SKM-1 (cell line): ENCODE results near the gene TLE1.
"Not testable (repeated sequence)": the region's sequence is repeated elsewhere in the genome, so short reads cannot be mapped to it uniquely, and the experiment has no call there.

ENCODE experiments used
- DNase-seq: peaks from one replicate; lab custom pipeline; 2025; ENCODE audit not compliant: unreplicated experiment; lab: John Stamatoyannopoulos, UW

Gene TLE1

DNA sequence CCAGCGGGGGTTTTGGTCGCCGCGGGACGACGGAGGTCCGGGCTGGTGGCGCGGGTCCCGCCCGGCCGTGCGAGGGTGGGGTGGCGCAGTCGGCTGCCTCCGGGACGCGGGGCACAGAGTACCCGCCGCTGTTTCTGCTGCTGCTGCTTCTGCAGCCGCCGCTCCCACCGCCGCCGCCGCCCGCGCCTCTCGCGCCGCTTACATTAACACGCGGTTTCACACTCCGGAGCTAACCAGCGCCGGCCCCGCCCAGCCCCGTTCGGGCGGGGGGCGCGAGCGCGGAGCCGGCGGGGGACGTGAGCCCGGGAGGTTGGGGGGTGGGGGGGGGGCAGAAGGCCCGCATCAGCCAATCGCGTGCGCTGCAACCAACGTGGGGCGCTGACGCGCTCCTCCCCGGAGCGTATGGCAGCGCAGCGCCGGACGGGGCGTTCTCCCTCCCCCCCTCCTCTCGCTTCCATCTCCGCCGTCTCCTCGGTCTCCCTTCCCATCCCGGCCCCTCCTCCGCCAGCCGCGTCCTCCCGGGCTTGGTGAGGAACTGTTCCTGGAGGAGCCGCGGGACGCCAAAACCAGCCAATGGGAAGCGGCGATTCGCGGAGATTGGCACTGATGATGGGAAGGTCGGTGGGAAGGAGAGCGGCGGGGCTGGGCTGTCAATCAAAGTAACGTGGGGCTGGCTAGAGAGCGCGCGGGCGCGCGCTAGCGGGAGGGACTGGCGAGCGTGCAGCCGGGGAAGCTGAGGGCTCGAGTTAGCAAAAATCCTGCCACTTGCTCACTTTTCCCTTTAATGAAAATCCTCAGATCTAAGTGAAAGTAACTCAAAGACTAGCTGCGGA lies at the start of gene TLE1:
Gene TLE1 (minus strand): TSS at position 205 of the 833 bp plus-strand sequence. CDS start 1,307 bp downstream, outside the sequence.
- no peak for DNase-seq

DNA sequence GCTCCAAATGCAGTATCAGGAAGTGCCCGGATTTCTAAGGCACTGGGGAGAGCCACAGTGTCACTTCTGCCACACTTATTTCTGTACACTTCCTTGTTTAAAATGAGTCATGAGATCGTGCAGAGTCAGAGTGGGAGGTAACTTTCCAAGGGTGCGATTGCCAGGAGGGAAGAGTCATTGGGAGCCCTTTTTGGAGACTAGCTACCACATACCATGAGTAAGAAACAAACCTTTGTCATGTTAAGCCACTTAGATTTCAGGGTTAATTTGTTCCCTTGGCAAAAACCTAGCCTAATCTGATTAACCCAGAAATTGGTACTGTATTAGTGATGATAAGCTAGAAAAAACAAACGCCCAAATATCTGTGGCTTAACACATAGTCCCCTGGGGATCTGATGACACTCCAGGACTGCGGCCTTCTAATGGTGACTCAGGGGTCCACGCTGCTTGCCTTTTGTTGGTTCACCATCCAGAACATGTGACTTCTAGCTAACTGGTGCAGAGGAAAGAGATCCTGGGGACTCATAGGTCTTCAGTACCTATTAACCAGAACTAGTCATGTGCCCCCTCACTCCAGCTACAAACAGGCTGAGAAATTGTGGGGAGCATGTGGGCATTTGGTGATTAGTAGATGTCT lies 48.6 kb upstream of the TLE1 start:
- DNase-seq: peak; percentile 0

DNA sequence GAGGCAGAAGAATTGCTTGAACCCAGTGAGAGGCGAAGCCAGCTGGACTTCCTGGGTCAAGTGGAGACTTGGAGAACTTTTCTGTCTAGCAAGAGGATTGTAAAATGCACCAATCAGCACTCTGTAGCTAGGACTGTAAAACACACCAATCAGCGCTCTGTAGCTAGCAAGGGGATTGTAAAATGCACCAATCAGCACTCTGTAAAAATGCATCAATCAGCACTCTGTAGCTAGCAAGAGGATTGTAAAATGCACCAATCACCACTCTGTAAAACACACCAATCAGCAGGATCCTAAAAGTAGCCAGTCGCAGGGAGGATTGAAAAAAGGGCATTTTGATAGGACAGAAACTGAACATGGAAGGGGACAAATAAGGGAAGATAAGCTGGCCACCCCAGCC lies 41.2 kb upstream of the TLE1 start:
- DNase-seq: not testable (repeated sequence)

DNA sequence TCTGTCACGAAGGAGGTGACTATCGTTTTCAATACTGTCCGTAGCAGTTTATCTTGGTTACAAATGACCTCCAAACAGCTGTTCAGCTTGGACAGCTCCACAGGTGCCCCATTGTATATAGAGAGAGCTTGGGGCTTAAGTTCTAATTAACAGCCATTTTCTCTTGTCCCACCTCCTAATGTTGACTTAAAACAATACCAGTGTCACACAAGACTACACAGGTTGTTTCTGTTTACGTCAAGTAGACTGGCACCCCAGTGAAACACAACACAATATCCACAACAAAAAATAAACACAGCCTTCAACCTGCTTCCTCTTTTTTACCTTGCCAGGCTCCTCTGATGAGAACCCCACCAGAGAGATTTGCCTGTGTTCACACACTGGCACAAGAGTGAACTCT lies 39.8 kb upstream of the TLE1 start:
- no peak for DNase-seq

DNA sequence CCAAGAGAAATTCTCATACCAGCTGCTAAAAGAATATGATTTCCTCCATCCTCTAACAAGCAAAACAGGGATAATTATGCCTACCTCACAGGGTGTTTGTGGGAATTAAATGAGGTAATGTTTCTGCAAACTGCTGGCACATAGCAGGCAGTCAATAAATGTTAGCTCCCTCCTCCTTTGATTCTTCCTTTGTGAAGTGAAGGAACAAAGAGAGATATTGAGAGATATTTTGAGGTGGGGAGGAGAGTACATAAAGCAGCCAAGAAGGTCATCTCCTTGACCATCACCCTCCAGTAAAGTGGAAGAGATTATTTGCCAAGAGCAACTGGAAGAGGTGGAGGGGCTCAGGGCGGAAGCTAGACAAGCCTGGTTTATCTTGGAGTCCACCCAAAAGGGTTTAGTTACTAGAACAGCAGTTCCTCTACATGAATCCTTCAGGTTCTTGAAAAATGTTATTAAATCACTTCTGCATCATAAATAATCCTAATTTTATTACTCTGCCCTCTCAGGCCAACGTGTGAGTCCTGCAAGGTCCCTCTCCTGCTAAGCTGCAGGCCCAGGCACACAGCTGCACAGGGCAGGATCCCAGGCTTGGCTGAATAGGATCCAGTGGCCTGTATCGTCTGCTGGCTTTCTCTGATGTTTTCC lies 35.0 kb upstream of the TLE1 start:
- no peak for DNase-seq

DNA sequence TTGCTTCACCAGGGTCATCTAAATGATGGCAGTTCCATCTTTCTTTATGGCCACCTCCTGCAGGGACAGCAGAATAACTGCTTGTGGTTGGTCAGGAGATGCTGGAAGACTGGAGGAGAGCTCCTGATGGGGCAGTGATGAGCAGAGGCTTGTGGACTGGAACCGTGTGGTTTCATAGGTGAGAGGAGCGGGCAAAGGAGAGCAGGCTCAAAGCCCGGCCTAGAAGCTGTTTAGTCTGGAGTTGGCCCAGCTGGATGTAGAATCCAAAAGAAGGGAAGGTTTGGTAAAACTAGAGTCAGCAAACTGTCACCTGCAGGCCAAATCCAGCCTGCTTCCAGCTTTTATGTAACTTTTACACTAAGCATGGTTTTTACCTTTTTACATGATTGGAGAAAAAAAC lies 32.9 kb upstream of the TLE1 start:
- no peak for DNase-seq

DNA sequence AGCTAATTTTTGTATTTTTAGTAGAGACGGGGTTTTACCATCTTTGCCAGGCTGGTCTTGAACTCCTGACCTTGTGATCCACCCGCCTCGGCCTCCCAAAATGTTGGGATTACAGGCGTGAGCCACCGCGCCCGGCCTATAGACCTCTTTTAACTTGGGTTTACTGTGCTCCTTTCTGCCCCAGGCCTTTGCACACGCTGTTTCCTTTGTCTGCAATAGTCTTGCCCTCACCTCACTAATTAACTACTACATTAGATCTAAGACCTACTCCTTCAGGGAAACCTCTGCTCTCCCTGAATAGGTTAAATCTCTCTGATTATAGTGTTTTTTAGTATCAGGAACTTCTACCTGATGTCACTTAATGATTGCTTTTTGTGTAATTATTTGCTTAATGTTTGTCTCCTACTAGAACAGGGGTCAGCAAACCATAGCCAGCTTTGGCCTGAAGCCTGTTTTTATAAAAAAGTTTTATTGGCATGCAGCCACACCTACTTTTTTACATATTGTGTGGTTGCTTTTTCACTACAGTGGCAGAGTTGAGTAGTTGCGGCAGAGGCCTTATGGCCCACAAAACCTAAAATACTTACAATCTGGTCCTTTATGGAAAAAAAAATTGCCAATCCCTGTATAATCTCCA lies 31.2 kb upstream of the TLE1 start:
- DNase-seq: no peak

DNA sequence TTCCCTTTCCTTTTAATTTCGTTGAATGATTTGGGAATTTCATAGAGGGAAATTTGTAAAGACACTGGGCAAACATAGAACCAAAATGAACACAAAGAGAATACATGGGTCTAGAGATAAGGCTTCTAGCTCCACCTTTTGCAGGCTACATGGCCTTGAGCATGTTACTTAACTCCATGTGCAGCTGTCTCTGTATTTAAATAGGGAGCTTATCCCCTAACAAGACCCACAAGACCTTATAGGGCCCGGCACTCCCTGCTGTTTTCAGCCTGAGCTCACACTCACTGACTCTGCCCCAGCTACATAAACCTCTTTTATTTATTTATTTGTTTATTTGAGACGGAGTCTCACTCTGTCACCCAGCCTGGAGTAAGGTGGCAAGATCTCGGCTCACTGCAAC lies 30.6 kb upstream of the TLE1 start:
- no peak for DNase-seq

DNA sequence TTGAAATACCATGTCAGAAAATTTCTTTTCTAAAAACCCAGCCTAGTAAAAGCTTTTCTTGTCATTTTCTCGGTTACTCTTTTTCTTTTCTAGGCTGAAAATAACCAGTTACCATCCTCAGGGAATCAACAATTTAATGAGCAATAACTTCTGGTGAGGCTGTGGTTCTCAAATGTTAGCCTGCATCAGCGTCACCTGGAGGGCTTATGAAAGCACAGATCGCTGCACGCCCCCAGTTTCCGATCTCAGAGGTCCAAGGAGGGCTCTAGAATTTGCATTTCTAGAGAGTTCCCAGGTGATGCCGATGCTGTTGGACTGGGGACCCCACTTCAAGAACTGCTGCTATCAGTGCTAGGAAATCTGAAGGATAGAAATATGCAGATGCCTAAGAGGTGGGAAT lies 28.9 kb upstream of the TLE1 start:
- no peak for DNase-seq

DNA sequence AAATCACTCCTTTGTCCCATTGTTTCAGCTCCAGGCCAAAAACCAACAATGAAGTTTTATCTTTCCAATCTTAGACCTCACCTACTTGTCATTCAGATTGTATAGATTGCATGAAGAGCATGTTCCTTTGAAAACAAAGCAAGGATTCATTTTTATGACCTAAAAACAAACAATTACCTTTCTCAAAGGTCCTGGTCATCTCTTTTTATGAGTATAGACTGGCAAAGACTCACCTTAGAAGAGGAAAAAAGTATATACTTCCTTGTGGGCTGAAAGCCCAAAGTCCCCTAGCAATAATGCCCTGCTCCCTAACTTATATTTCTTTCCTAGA lies 28.4 kb upstream of the TLE1 start:
- DNase-seq: no peak

DNA sequence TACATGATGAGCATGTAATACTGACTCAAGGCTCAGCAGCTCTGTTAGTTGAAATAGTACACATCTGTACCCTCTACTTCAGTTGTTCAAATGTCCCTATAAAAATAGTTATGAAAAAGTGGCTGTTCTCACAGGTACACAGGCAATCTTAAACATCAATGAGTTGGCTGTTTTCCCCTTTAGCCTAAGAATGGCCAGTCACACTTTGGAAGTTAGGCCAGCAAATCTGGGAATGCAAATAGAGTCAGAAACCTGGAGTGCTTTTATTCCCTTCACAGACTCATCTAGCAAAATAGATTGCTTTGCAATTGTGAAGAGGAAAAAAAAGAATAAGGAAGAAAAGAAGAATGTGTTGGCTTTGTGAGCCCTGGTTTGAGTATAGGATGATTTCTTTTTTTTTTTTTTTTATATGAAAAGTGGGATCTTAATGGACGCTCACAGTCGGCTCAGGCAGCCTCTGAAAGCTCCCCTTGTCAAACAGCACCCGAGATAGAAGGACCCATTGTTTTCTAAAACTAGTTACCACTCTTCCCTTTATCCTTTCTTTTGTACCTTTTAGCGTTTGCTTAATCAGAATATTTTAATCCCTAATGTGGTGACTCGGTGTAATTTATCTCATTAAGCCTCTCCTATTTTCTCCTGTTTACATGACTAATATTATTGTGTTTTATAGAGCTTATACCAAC lies 27.9 kb upstream of the TLE1 start:
- DNase-seq: no peak

DNA sequence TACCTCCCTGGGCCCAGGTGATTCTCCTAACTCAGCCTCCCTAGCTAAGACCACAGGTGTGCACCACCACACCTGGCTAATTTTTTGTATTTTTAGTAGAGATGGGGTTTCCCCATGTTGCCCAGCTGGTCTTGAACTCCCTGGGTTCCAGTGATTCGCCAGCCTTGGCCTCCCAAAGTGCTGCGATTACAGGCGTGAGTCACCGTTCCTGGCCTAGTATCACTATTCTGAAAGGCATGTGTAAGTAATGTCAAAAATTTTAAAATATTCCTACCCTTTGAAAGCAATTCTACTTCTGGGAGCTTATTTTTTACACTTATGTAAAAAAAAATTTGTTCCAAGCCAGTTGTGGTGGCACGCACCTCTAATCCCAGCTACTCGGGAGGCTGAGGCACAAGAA lies 27.1 kb upstream of the TLE1 start:
- no peak for DNase-seq

DNA sequence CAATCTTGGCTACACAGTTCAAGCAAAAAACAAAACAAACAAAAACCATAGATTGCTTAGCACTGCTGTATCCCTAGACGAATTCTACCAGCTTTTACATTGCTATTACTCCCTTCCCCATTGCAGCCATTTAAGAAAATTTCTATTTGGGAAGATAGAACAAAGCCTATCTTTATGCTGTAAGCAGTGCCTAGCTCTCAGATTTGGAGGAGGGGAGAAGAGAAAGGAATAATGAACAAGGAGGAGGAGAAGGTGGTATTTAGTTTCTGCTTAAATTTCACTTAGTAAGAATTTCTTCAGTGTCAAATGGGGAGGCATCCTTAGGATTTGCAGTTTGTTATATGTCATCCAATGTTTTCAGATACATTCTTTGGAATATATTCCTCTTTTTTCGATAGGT lies 16.2 kb upstream of the TLE1 start:
- DNase-seq: no peak

DNA sequence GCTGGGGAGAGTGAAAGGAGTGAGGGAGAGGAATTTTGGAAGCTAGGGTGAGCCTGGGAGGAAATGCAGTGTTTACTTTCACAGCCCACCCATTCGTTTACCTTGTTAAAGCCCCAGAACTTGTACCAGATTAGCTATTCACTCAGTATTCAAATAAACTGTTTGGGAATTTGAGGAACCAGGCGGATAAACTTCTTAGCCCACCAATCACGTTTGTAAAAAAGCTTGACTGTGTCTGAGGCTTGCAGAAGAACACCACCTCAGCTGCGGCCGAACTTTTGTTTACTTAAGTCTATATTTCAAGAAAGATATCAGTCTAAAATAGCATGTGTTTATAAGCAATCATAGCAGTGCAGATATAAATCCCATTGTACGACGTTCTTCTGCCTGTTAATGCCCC lies 5.2 kb upstream of the TLE1 start:
- no peak for DNase-seq

DNA sequence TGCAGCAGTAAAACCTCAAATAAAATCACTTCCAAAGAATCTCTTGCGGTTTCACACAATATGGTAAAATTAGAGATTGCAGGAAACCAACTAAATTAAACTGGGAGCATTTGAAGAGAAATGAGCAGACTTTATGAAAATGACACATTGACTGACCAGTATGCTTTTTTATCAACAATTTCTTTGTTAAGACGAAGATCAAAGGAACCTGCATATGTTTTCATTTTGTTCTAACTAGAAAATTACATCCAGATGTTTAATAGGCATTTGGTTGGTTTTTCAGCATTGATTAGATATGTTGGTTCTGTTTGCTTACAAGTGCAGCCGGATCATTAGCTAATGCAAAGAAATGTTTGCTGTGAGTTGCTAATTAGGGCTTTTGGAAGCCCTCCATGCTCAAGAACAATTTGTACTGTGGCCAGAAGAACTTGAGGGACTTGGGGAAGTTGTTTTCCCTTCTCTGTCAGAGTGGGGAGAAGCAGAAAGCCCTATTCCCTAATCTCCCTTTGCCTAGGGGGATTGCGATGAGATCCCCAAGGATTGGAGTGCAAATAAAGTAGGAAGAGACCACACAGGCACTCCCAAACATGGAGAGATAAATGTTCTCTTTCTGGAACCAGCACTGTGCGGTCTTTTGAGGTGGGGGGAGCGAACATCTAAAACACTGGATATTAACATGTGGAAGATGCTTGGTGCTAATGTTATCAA lies 4.5 kb upstream of the TLE1 start:
- no peak for DNase-seq

DNA sequence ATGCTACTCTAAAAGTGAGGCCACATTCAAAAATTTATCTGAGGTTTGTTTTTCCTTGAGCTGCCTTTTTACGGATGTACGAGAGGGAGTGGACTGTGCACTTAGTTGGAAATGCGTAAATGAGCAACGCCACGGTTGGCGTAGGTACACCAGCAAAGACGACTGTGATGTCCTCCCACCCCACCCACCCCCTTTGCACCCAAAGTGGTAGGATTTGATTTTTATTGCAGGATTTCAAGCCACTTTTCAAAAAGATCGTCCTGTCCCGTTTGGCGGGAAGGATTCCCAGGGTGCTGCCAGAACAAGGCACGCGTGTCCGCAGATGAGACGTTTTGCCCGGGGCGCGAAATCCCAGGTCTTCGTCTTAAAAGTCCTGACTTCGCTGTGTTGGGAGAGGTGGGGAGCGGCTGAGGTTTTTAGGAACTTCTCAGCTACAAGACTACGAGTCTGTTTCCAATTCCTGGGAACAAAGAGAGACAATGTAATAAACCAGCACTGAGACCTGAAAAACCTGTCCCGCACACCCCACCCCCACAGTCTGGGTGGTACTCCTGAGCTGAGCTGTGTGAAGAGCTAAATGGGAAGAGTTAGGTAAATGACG lies 1.0 kb upstream of the TLE1 start:
- no peak for DNase-seq

DNA sequence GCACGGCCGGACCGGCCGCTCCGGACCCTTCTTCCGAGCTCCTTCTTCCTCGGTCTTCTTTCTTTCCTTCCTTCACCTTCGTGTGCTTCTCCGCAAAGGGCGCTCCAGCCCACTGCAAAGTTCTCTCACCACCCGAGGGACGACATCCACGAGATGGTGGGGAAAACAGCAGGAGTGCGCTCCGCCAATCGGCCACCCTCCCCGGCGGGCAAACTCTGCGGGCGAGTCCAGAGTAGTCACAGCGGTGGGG lies 329 bp downstream of the TLE1 start:
- not testable (repeated sequence) for DNase-seq

DNA sequence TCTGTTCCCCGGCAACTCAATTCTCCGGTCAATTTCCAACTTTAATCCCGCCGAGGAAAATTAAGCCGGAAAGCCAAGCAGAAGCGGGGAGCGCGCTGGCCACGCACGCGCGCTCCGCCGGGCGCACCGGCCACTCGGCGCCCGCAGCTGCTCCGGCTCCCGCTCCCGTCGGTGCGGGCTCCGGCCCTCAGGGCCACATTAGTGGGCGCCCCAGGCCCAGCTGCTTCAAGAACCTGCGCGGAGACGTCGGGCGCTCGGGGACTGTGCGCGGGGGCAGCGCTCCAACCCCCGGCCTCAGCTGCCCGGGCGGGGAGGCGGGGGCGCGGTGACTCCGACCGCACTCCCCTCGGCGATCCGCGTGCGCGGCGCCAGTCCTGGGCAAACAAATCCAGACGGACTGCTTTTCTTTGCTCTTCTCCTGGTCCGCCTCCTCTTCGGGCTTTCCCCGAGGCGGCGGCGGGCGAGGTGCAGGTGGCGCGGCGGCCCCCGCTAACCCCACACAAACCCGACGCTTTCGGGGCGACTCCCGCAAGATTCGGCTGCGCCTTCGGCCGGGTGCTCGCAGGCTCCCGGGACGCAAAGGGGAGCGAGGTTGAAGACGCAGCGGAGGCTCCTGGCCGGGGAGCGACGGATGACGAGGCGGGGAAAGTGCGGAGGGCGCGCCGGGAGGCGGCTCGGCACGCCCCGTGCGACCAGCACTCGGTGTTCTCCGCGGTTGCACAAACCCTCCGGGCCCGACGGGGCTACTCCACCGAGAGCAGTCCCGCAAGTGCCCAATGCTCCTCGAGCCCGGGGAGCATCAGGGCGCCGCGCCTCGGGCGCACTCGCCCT lies 870 bp downstream of the TLE1 start:
- not testable (repeated sequence) for DNase-seq

DNA sequence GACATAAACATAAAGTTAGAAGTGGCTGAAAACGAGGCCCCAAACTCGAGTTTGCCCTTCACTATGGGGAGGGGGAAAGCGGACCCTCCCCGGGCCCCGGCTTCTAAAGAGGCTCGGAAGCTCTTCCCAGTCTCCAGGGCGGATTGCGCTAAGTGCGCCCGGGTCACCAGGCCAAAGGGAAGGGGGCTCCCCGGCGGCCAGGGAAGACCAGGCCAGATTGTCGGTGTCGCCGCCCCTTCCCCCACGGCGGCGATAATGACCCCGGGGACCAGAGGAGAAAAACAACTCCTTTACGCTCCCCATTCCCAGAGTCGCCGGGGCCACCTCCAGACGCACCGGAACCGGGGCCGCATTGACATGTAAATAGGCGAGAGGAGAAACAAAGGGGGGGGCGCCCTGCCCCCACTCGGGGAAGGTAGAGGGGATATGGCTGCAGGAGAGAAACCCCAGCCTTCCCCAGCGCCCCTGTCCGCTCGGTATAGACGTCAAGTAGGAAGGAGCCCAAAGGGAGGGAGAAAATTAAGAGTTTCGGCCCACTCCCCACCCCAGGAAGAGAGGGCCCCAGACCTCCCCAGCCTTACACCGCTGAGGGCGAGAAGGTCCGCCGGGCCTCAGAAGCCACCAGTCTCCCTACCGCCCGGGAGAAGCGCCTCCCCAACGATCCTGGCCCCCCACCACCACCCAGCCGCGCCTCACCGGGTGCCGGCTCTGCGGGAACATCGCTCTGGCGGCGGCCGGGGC lies 1.7 kb downstream of the TLE1 start:
- DNase-seq: no peak
